HUES48 (cell line): Measurements from ENCODE around the gene MPC1.

ENCODE experiments used
- H3K27ac ChIP-seq: one replicate; pipeline ENCODE4 v1.7.0; 2013; ENCODE audit warnings: low read depth, low read length, inconsistent platforms
- H3K27me3 ChIP-seq: 2 replicates; pipeline ENCODE4 v1.6.1; 2013; ENCODE audit warnings: mild to moderate bottlenecking, low read length; ENCODE audit not compliant: control insufficient read depth, insufficient read depth
- H3K36me3 ChIP-seq: 2 replicates; pipeline ENCODE4 v1.6.1; 2013; ENCODE audit warnings: low read length; ENCODE audit not compliant: control insufficient read depth, insufficient read depth
- H3K4me1 ChIP-seq: 2 replicates; pipeline ENCODE4 v1.6.1; 2013; ENCODE audit warnings: mild to moderate bottlenecking, low read length; ENCODE audit not compliant: control insufficient read depth, insufficient read depth
- H3K4me3 ChIP-seq: 2 replicates; pipeline ENCODE4 v1.5.1; 2013; ENCODE audit warnings: mild to moderate bottlenecking, low read depth, low read length
- H3K9ac ChIP-seq: 2 replicates; pipeline ENCODE4 v1.6.1; 2013; ENCODE audit warnings: mild to moderate bottlenecking, low read depth, low read length, moderate library complexity
- H3K9me3 ChIP-seq: 2 replicates; pipeline ENCODE4 v1.6.1; 2013; ENCODE audit warnings: low read length; ENCODE audit not compliant: control insufficient read depth, insufficient read depth

The MPC1 gene

GRCh38 chr6:166417285-166417691 lies 34.5 kb upstream of the MPC1 start:
- Histone ChIP-seq H3K4me1 (no peaks in the 10 kb centered on the region), H3K9ac (no peak overlapping the region), H3K27ac (no peak overlapping the region), H3K27me3 (no peaks in the 10 kb centered on the region), H3K36me3 (peaks cover 9% of the 10 kb centered on the region; the same call in 1 of the 2 replicates), H3K4me3 (no peak overlapping the region), H3K9me3 (no peaks in the 10 kb centered on the region)

GRCh38 chr6:166415833-166416347 lies 33.1 kb upstream of the MPC1 start:
- H3K27ac ChIP-seq, result no peak overlapping the region
- H3K4me1 ChIP-seq, result no peaks in the 10 kb centered on the region
- H3K36me3 ChIP-seq, result peaks cover 9% of the 10 kb centered on the region; the same call in 1 of the 2 replicates
- H3K27me3 ChIP-seq, result no peaks in the 10 kb centered on the region
- no peak overlapping the region for H3K9ac ChIP-seq
- no peak overlapping the region for H3K4me3 ChIP-seq
- no peaks in the 10 kb centered on the region for H3K9me3 ChIP-seq

- H3K27me3 ChIP-seq, result no peaks in the 10 kb centered on the region
- peaks cover 3% of the 10 kb centered on the region; the same call in 1 of the 2 replicates for H3K4me1 ChIP-seq
- H3K9me3 ChIP-seq, result no peaks in the 10 kb centered on the region
- peaks cover 9% of the 10 kb centered on the region; the same call in 1 of the 2 replicates for H3K36me3 ChIP-seq
- H3K27ac ChIP-seq, result no peak overlapping the region
- H3K9ac ChIP-seq, result no peak overlapping the region
- no peak overlapping the region for H3K4me3 ChIP-seq
These were observed 32.6 kb upstream of the MPC1 start for GRCh38 chr6:166415306-166415705.

- no peaks in the 10 kb centered on the region for H3K9me3 ChIP-seq
- no peak overlapping the region for H3K27ac ChIP-seq
- H3K4me3 ChIP-seq, result no peak overlapping the region
- H3K9ac ChIP-seq, result no peak overlapping the region
- no peaks in the 10 kb centered on the region; the same call in 1 of the 2 replicates for H3K36me3 ChIP-seq
- H3K4me1 ChIP-seq, result peaks cover 12% of the 10 kb centered on the region
- no peaks in the 10 kb centered on the region for H3K27me3 ChIP-seq
These were observed 30.8 kb upstream of the MPC1 start for GRCh38 chr6:166413491-166413951.

GRCh38 chr6:166412911-166413384 lies 30.2 kb upstream of the MPC1 start:
- no peaks in the 10 kb centered on the region; the same call in 1 of the 2 replicates for H3K36me3 ChIP-seq
- no peaks in the 10 kb centered on the region for H3K9me3 ChIP-seq
- H3K27me3 ChIP-seq, result no peaks in the 10 kb centered on the region
- H3K9ac ChIP-seq, result no peak overlapping the region
- no peak overlapping the region for H3K4me3 ChIP-seq
- no peak overlapping the region for H3K27ac ChIP-seq
- H3K4me1 ChIP-seq, result peaks cover 12% of the 10 kb centered on the region

- Histone ChIP-seq H3K4me3 (no peak overlapping the region), H3K9ac (no peak overlapping the region), H3K36me3 (no peaks in the 10 kb centered on the region; the same call in 1 of the 2 replicates), H3K27me3 (no peaks in the 10 kb centered on the region), H3K4me1 (peaks cover 12% of the 10 kb centered on the region), H3K9me3 (no peaks in the 10 kb centered on the region), H3K27ac (no peak overlapping the region)
These were observed 29.6 kb upstream of the MPC1 start for GRCh38 chr6:166412156-166412910.

- H3K36me3 ChIP-seq, result no peaks in the 10 kb centered on the region; the same call in 1 of the 2 replicates
- H3K9ac ChIP-seq, result no peak overlapping the region
- no peaks in the 10 kb centered on the region for H3K9me3 ChIP-seq
- peaks cover 12% of the 10 kb centered on the region for H3K4me1 ChIP-seq
- no peak overlapping the region for H3K27ac ChIP-seq
- no peaks in the 10 kb centered on the region for H3K27me3 ChIP-seq
- H3K4me3 ChIP-seq, result no peak overlapping the region
These were observed 29.0 kb upstream of the MPC1 start for GRCh38 chr6:166411721-166412151.

GRCh38 chr6:166411271-166411670 lies 28.5 kb upstream of the MPC1 start:
- no peaks in the 10 kb centered on the region for H3K27me3 ChIP-seq
- H3K36me3 ChIP-seq, result no peaks in the 10 kb centered on the region; the same call in 1 of the 2 replicates
- H3K27ac ChIP-seq, result no peak overlapping the region
- no peak overlapping the region for H3K9ac ChIP-seq
- no peaks in the 10 kb centered on the region for H3K9me3 ChIP-seq
- peaks cover 12% of the 10 kb centered on the region for H3K4me1 ChIP-seq
- H3K4me3 ChIP-seq, result no peak overlapping the region

GRCh38 chr6:166410426-166410935 lies 27.7 kb upstream of the MPC1 start:
- Histone ChIP-seq H3K27ac (no peak overlapping the region), H3K27me3 (no peaks in the 10 kb centered on the region), H3K36me3 (no peaks in the 10 kb centered on the region), H3K4me1 (peaks cover 12% of the 10 kb centered on the region), H3K9ac (no peak overlapping the region), H3K9me3 (no peaks in the 10 kb centered on the region), H3K4me3 (no peak overlapping the region)

- Histone ChIP-seq H3K27me3 (no peaks in the 10 kb centered on the region), H3K9ac (no peak overlapping the region), H3K4me1 (peaks cover 12% of the 10 kb centered on the region)
These were observed 26.4 kb upstream of the MPC1 start for GRCh38 chr6:166408936-166409755.

More at GRCh38 chr6:166408936-166409755, 26.4 kb upstream of the MPC1 start:
- H3K4me3 ChIP-seq, result no peak overlapping the region
- no peaks in the 10 kb centered on the region for H3K9me3 ChIP-seq
- H3K36me3 ChIP-seq, result no peaks in the 10 kb centered on the region
- H3K27ac ChIP-seq, result no peak overlapping the region
